ENCODE data around the gene MEX3A. TPM values are rescaled to one million over a fixed set of nuclear protein-coding genes. Genes with fewer than 3 reads are reported as not detected.
"Not testable (repeated sequence)": the region's sequence is repeated elsewhere in the genome, so short reads cannot be mapped to it uniquely, and the experiment has no call there.

MEX3A gene
- total RNA-seq, 1 donor from 2014 or later = 1.3 TPM

DNA sequence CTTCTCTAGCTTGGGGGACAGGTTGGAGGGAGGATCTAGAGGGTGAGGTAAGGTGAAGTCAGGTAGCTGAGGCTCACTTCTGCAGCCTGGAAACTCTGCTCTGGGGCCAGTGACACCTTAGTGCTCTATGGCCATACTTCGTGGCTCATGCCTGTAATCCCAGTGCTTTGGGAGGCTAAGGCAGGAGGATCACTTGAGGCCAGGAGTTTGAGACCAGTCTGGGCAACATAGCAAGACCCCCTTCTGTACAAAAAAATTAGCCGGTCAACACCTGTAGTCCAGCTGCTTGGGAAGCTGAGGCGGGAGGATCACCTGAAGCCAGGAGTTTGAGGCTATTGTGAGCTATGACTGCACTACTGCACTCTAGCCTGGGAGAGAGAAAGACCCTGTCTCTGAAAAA is 38.1 kb upstream of the MEX3A start:
- peak overlapping the region; percentile 93 to 100 for H3K4me3 ChIP-seq
- no peaks in the 10 kb centered on the region for H3K9me3 ChIP-seq
- no peak for DNase-seq (ENCODE audit: low spot score in 2 of 2)
- H3K27ac ChIP-seq = peak overlapping the region; percentile 97
- TF ChIP-seq, protein P1, sequence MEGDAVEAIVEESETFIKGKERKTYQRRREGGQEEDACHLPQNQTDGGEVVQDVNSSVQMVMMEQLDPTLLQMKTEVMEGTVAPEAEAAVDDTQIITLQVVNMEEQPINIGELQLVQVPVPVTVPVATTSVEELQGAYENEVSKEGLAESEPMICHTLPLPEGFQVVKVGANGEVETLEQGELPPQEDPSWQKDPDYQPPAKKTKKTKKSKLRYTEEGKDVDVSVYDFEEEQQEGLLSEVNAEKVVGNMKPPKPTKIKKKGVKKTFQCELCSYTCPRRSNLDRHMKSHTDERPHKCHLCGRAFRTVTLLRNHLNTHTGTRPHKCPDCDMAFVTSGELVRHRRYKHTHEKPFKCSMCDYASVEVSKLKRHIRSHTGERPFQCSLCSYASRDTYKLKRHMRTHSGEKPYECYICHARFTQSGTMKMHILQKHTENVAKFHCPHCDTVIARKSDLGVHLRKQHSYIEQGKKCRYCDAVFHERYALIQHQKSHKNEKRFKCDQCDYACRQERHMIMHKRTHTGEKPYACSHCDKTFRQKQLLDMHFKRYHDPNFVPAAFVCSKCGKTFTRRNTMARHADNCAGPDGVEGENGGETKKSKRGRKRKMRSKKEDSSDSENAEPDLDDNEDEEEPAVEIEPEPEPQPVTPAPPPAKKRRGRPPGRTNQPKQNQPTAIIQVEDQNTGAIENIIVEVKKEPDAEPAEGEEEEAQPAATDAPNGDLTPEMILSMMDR (IDR thresholded peaks at IDR 0.05) = no peak
- H3K36me3 ChIP-seq = peaks cover 0 to 9% of the 10 kb centered on the region in 2 donors
- intact Hi-C loops (cut with DNase I) = loop anchor here (10.0 kb wide), 2 partner anchors 384 to 624 kb away; partner anchors contain the start of genes MEF2D and MRPL24
- peaks cover 33 to 63% of the 10 kb centered on the region in 2 donors for H3K4me1 ChIP-seq
- no peaks in the 10 kb centered on the region for H3K27me3 ChIP-seq

DNA sequence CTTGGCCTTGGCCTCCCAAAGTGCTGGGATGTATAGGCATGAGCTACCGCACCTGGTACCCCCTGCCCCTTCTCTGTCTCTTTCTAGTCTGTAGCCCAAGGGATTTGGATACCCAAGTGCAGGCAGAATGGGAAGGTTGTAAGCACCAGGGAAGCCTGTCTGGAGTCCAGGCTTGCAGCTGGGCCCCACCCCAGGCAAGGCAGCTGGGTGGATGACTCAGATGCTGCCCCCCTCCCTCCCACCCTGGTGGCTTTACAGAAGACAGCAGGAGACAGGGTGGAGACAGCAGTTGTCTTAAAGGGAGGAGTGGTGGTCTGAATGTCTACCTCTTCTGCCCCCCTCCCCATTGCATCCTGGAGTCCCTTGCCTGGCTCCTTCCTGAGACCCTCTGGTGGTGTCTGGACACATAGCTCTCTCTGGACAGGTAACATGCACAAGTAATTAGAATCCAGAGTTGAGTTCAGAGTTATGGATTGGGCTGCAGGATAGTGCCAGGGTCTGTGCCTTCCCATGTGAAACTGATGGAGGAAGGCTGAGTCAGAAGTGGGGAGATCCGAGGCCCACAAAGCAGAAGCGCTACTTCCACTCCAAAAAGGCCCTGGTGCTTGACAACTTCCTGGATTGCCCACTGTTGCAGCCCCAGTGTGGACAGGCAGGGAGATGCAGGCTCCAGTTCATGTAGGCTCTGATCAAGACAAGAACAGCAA is 37.4 kb upstream of the MEX3A start:
- no peaks in the 10 kb centered on the region for H3K9me3 ChIP-seq
- TF ChIP-seq, protein P1 (IDR thresholded peaks at IDR 0.05) = peak in 1 of 3 experiments; percentile 1
- peaks cover 28 to 56% of the 10 kb centered on the region in 2 donors for H3K4me1 ChIP-seq
- H3K36me3 ChIP-seq = peaks cover 0 to 14% of the 10 kb centered on the region in 2 donors
- intact Hi-C loops (cut with DNase I) = loop anchor here (10.0 kb wide), 2 partner anchors 385 to 625 kb away; partner anchors contain the start of genes MEF2D and MRPL24
- peak overlapping the region; percentile 97 for H3K27ac ChIP-seq
- peak in 1 of 2 donors; percentile 69 for DNase-seq (ENCODE audit: low spot score in 2 of 2)
- no peaks in the 10 kb centered on the region for H3K27me3 ChIP-seq
- H3K4me3 ChIP-seq = peak overlapping the region; percentile 93 to 100

DNA sequence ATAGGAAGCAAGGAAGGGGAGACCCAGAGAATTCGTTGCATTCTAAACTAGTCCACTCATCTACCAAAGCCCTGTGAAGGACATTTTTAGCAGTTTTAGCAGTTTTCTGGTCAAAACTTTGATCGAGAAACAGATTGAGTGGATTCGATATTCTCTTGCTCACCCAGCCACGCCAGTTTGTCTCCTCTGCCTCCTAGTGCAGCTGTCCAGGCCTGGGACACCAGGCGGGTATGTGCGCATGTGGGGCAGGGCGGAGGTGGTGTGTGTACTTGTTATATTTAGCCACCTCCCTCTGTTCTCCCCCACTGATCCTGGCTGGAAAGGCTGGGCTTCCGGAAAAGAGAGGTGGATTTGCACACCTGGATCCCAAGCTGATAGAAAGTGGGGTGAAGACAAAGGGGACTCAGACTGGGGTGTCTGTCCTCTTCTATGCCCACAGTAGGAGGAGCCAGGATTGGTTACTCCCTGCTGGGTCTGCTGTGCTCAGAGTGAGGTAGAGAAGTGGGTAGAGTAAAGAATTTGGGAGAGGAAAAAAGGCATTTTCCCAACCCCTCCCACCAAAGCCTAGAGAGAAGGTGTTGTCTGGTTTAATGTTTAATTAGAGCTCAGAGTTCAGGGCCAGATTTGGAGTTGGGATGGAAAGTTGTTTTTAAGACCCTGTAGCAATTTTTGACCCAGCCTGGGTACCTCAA is 36.1 kb upstream of the MEX3A start:
- intact Hi-C loops (cut with DNase I) = no loop called here
- Histone ChIP-seq H3K4me3 (peak overlapping the region; percentile 93 to 100), H3K4me1 (peaks cover 23 to 52% of the 10 kb centered on the region in 2 donors), H3K27ac (peak overlapping the region; percentile 97), H3K36me3 (peaks cover 0 to 14% of the 10 kb centered on the region in 2 donors), H3K27me3 (no peaks in the 10 kb centered on the region), H3K9me3 (no peaks in the 10 kb centered on the region)
- TF ChIP-seq, protein P1 (IDR thresholded peaks at IDR 0.05) = no peak
- peak in 1 of 2 donors; percentile 79 for DNase-seq (ENCODE audit: low spot score in 2 of 2)

DNA sequence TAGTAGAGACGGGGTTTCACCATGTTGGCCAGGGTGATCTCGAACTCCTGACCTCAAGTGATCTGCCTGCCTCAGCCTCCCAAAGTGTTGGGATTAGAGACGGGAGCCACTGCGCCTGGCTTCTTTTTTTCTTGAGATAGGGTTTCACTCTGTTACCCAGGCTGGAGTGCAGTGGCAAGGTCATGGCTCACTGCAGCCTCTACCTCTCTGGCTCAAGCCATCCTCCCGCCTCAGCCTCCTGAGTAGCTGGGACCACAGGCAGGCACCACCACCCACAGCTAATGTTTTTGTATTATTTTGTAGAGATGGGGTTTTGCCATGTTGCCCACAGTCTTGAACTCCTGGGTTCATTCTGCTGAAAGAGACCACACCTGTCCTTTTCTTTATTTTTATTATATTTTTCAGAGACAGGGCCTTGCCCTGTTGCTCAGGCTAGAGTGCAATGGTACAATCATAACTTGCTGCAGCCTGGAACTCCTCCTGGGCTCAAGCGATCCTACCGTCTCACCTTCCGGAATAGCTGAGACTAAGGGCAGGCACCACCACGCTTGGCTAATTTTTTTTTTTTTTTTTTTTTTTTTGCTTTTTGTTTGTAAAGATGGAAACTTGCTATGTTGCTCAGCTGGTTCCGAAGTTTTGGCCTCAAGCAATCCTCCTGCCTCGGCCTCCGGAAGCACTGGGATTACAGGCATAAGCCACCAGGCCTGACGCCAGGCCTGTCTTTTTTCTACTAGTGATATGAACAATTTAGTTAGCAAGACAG is 35.3 kb upstream of the MEX3A start:
- Histone ChIP-seq H3K27ac (peak overlapping the region; percentile 97), H3K4me3 (peak overlapping the region; percentile 93 to 100), H3K9me3 (no peaks in the 10 kb centered on the region), H3K4me1 (peaks cover 20 to 49% of the 10 kb centered on the region in 2 donors), H3K36me3 (peaks cover 0 to 14% of the 10 kb centered on the region in 2 donors), H3K27me3 (no peaks in the 10 kb centered on the region)
- TF ChIP-seq, protein P1 (IDR thresholded peaks at IDR 0.05) = no peak
- DNase-seq (ENCODE audit: low spot score in 2 of 2) = no peak
- intact Hi-C loops (cut with DNase I) = no loop called here

DNA sequence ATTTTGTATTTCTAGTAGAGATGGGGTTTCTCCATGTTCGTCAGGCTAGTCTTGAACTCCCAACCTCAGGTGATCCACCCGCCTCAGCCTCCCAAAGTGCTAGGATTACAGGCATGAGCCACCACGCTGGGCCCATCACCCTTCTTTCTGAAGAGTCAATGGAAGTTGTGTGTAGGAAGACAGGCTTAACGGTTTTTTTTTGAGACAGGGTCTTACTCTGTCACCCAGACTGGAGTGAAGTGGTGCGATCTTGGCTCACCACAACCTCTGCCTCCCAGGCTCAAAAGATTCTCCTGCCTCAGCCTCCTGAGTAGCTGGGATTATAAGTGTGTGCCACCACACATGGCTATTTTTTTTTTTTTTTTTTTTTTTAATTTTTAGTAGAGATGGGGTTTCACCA is 34.5 kb upstream of the MEX3A start:
- peak overlapping the region; percentile 97 for H3K27ac ChIP-seq
- peaks cover 0 to 14% of the 10 kb centered on the region in 2 donors for H3K36me3 ChIP-seq
- DNase-seq (ENCODE audit: low spot score in 2 of 2); H3K9me3 ChIP-seq; H3K27me3 ChIP-seq; intact Hi-C loops (cut with DNase I): not testable (repeated sequence)
- peaks cover 20 to 46% of the 10 kb centered on the region in 2 donors for H3K4me1 ChIP-seq
- peak overlapping the region; percentile 93 to 100 for H3K4me3 ChIP-seq

Data from ascending aorta (tissue), 2 donors.